Activated CD4-positive, alpha-beta memory T cell treated with anti-CD3 and anti-CD28 coated beads for 36 hours (primary cell): Measurements from ENCODE around the gene PLEKHG4B. TPM values are rescaled to one million over a fixed set of nuclear protein-coding genes. Genes with fewer than 3 reads are reported as not detected.
"Not testable (repeated sequence)": the region's sequence is repeated elsewhere in the genome, so short reads cannot be mapped to it uniquely, and the experiment has no call there.

ENCODE experiments used
- CTCF ChIA-PET: fragments of 350-600 bp; sonication (Branson Sonifier 250); formaldehyde crosslinking; loops from one replicate; lab custom pipeline; 2021; ENCODE audit warnings: antibody characterized with exemption, inconsistent platforms; lab: Charles Lee
- POLR2A ChIA-PET: fragments of 350-600 bp; sonication (Branson Sonifier 250); formaldehyde crosslinking; loops from one replicate; lab custom pipeline; 2021; ENCODE audit warnings: antibody characterized with exemption; lab: Charles Lee
- DNase-seq: peaks from one replicate; pipeline ENCODE4 v3.0.0-alpha.2; 2020
- H3K27ac Mint-ChIP-seq: one replicate; pipeline ENCODE4 v1.8.0; 2021; ENCODE audit warnings: mixed read lengths
- H3K27me3 Mint-ChIP-seq: one replicate; pipeline ENCODE4 v1.8.0; 2021; ENCODE audit warnings: mixed read lengths
- H3K36me3 Mint-ChIP-seq: one replicate; pipeline ENCODE4 v1.8.0; 2021; ENCODE audit warnings: mixed read lengths
- H3K4me1 Mint-ChIP-seq: one replicate; pipeline ENCODE4 v1.8.0; 2021; ENCODE audit warnings: low read depth, mixed read lengths
- H3K4me3 Mint-ChIP-seq: one replicate; pipeline ENCODE4 v1.8.0; 2021; ENCODE audit warnings: mild to moderate bottlenecking, mixed read lengths
- H3K9me3 Mint-ChIP-seq: one replicate; pipeline ENCODE4 v1.8.0; 2021; ENCODE audit warnings: mixed read lengths
- intact Hi-C: fragments of 100-400 bp; cut with micrococcal nuclease; formaldehyde crosslinking; loops from one replicate; pipeline ENCODE4 v1.15.1; 2023
- total RNA-seq, 2 experiments: library from RNA; stranded (reverse); gene quantifications; one replicate each; pipeline ENCODE4 v1.2.3, GENCODE V29; 2021

Gene PLEKHG4B
- total RNA-seq, 2 experiments from 2014 or later, result not detected

GRCh38 chr5:159448-160172 is 67.6 kb downstream of the PLEKHG4B start:
- Mint-ChIP-seq H3K9me3 (no peaks in the 10 kb centered on the region), H3K4me1 (no peaks in the 10 kb centered on the region), H3K36me3 (no peaks in the 10 kb centered on the region), H3K27me3 (peaks cover 14% of the 10 kb centered on the region), H3K27ac (no peak overlapping the region), H3K4me3 (no peak overlapping the region)
- intact Hi-C loops, result no loop called here
- POLR2A ChIA-PET, result no interaction called here
- no peak for DNase-seq
- CTCF ChIA-PET, result no interaction called here

- DNase-seq, result no peak
- Mint-ChIP-seq H3K27me3 (peaks cover 14% of the 10 kb centered on the region), H3K9me3 (no peaks in the 10 kb centered on the region), H3K4me1 (no peaks in the 10 kb centered on the region), H3K4me3 (no peak overlapping the region), H3K36me3 (no peaks in the 10 kb centered on the region), H3K27ac (no peak overlapping the region)
- intact Hi-C loops, result no loop called here
- POLR2A ChIA-PET, result no interaction called here
- CTCF ChIA-PET, result no interaction called here
Measured at GRCh38 chr5:160173-160510, 68.2 kb downstream of the PLEKHG4B start.

GRCh38 chr5:160921-161802 is 69.2 kb downstream of the PLEKHG4B start:
- intact Hi-C loops, result no loop called here
- H3K36me3 Mint-ChIP-seq, result no peaks in the 10 kb centered on the region
- H3K9me3 Mint-ChIP-seq, result no peaks in the 10 kb centered on the region
- ChIA-PET CTCF (no interaction called here), POLR2A (no interaction called here)
- H3K4me1 Mint-ChIP-seq, result no peaks in the 10 kb centered on the region
- H3K27me3 Mint-ChIP-seq, result peaks cover 14% of the 10 kb centered on the region
- no peak overlapping the region for H3K4me3 Mint-ChIP-seq
- no peak overlapping the region for H3K27ac Mint-ChIP-seq
- DNase-seq, result no peak

- ChIA-PET CTCF (no interaction called here), POLR2A (no interaction called here)
- intact Hi-C loops, result no loop called here
- H3K9me3 Mint-ChIP-seq, result no peaks in the 10 kb centered on the region
- H3K36me3 Mint-ChIP-seq, result no peaks in the 10 kb centered on the region
- H3K27me3 Mint-ChIP-seq, result peaks cover 14% of the 10 kb centered on the region
- DNase-seq, result no peak
- H3K4me1 Mint-ChIP-seq, result no peaks in the 10 kb centered on the region
- H3K27ac Mint-ChIP-seq, result no peak overlapping the region
- H3K4me3 Mint-ChIP-seq, result no peak overlapping the region
Measured at GRCh38 chr5:161803-162110, 69.8 kb downstream of the PLEKHG4B start.

GRCh38 chr5:162190-162564 is 70.2 kb downstream of the PLEKHG4B start:
- ChIA-PET POLR2A (no interaction called here), CTCF (no interaction called here)
- Mint-ChIP-seq H3K4me1 (no peaks in the 10 kb centered on the region), H3K4me3 (no peak overlapping the region), H3K27ac (no peak overlapping the region), H3K9me3 (no peaks in the 10 kb centered on the region), H3K27me3 (peaks cover 14% of the 10 kb centered on the region), H3K36me3 (no peaks in the 10 kb centered on the region)
- no peak for DNase-seq
- intact Hi-C loops, result no loop called here

- intact Hi-C loops, result no loop called here
Measured at GRCh38 chr5:162565-163337, 70.8 kb downstream of the PLEKHG4B start.

GRCh38 chr5:163338-163620 is 71.3 kb downstream of the PLEKHG4B start:
- Mint-ChIP-seq H3K4me3 (no peak overlapping the region), H3K27ac (no peak overlapping the region), H3K4me1 (no peaks in the 10 kb centered on the region), H3K9me3 (no peaks in the 10 kb centered on the region), H3K36me3 (no peaks in the 10 kb centered on the region), H3K27me3 (peaks cover 14% of the 10 kb centered on the region)
- intact Hi-C loops, result no loop called here
- ChIA-PET CTCF (no interaction called here), POLR2A (no interaction called here)
- no peak for DNase-seq

More at GRCh38 chr5:162565-163337, 70.8 kb downstream of the PLEKHG4B start:
- DNase-seq, result no peak
- ChIA-PET POLR2A (no interaction called here), CTCF (no interaction called here)
- Mint-ChIP-seq H3K9me3 (no peaks in the 10 kb centered on the region), H3K36me3 (no peaks in the 10 kb centered on the region), H3K4me1 (no peaks in the 10 kb centered on the region), H3K27ac (no peak overlapping the region), H3K27me3 (peaks cover 14% of the 10 kb centered on the region), H3K4me3 (no peak overlapping the region)

GRCh38 chr5:163841-164240 is 71.9 kb downstream of the PLEKHG4B start:
- CTCF ChIA-PET, result interaction anchor here (1.1 kb wide), 1 partner anchor 25 kb away, joined by 3 read pairs; no protein-coding TSS in a partner anchor

GRCh38 chr5:164244-164643 is 72.3 kb downstream of the PLEKHG4B start:
- no peaks in the 10 kb centered on the region for H3K36me3 Mint-ChIP-seq
- H3K4me1 Mint-ChIP-seq, result no peaks in the 10 kb centered on the region
- peaks cover 13% of the 10 kb centered on the region for H3K27me3 Mint-ChIP-seq
- intact Hi-C loops, result no loop called here
- no peak for DNase-seq
- no peak overlapping the region for H3K27ac Mint-ChIP-seq
- H3K9me3 Mint-ChIP-seq, result no peaks in the 10 kb centered on the region
- no peak overlapping the region for H3K4me3 Mint-ChIP-seq
- CTCF ChIA-PET, result interaction anchor here (1.1 kb wide), 1 partner anchor 25 kb away, joined by 3 read pairs; no protein-coding TSS in a partner anchor
- POLR2A ChIA-PET, result no interaction called here

More at GRCh38 chr5:163841-164240, 71.9 kb downstream of the PLEKHG4B start:
- Mint-ChIP-seq H3K4me1 (no peaks in the 10 kb centered on the region), H3K27me3 (peaks cover 14% of the 10 kb centered on the region), H3K9me3 (no peaks in the 10 kb centered on the region), H3K4me3 (no peak overlapping the region), H3K36me3 (no peaks in the 10 kb centered on the region), H3K27ac (no peak overlapping the region)
- POLR2A ChIA-PET, result no interaction called here
- intact Hi-C loops, result no loop called here
- no peak for DNase-seq

GRCh38 chr5:164783-165182 is 72.8 kb downstream of the PLEKHG4B start:
- intact Hi-C loops, H3K9me3 Mint-ChIP-seq, H3K27ac Mint-ChIP-seq, H3K27me3 Mint-ChIP-seq, DNase-seq, H3K36me3 Mint-ChIP-seq, H3K4me3 Mint-ChIP-seq, H3K4me1 Mint-ChIP-seq, POLR2A ChIA-PET: not testable (repeated sequence)
- CTCF ChIA-PET, result interaction anchor here (1.1 kb wide), 1 partner anchor 24 kb away, joined by 3 read pairs; no protein-coding TSS in a partner anchor

GRCh38 chr5:166441-167372 is 74.7 kb downstream of the PLEKHG4B start:
- Mint-ChIP-seq H3K4me1 (no peaks in the 10 kb centered on the region), H3K36me3 (no peaks in the 10 kb centered on the region), H3K9me3 (no peaks in the 10 kb centered on the region), H3K4me3 (no peak overlapping the region), H3K27me3 (no peaks in the 10 kb centered on the region), H3K27ac (no peak overlapping the region)
- POLR2A ChIA-PET, result no interaction called here
- DNase-seq, result no peak
- CTCF ChIA-PET, result no interaction called here
- intact Hi-C loops, result no loop called here
